ENCODE results near the gene HSD17B1. TPM values are rescaled to one million over a fixed set of nuclear protein-coding genes. Genes with fewer than 3 reads are reported as not detected.
A peak's percentile ranks its signal among the peaks of the same experiment; 100 is the strongest.
"Not testable (repeated sequence)": the region's sequence is repeated elsewhere in the genome, so short reads cannot be mapped to it uniquely, and the experiment has no call there.

HSD17B1 gene, protein sequence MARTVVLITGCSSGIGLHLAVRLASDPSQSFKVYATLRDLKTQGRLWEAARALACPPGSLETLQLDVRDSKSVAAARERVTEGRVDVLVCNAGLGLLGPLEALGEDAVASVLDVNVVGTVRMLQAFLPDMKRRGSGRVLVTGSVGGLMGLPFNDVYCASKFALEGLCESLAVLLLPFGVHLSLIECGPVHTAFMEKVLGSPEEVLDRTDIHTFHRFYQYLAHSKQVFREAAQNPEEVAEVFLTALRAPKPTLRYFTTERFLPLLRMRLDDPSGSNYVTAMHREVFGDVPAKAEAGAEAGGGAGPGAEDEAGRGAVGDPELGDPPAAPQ
- total RNA-seq (ENCODE audit: low replicate concordance): 2.2 and 2.7 TPM in 2 replicates
- long read RNA-seq: 0 reads

DNA sequence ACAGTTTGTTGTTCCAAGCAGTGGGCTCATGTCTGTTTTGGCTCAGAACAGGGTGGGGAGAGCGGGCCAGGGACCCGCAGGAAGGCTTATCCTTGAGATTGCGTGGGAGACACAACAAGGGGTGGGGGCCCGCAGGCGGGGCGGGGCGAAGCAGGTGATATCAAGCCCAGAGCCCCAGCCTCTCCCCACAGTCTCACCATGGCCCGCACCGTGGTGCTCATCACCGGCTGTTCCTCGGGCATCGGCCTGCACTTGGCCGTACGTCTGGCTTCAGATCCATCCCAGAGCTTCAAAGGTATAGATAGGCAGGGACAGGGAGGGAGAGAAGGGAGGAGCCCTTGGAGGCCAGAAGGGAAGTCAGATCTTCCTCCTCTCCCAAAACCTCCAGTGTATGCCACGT is at the start of gene HSD17B1:
TSS of gene HSD17B1 (plus strand) at position 188 of the 400 bp plus-strand sequence. CDS start at position 199, 11 bp downstream.
- not testable (repeated sequence) for H3K9me3 Mint-ChIP-seq; H3K36me3 Mint-ChIP-seq; DNase-seq (ENCODE audit: extremely low spot score, unreplicated experiment); H3K27ac Mint-ChIP-seq; H3K27me3 Mint-ChIP-seq
- Mint-ChIP-seq H3K4me3 (peak within 1 kb of the TSS; percentile 92), H3K4me1 (ENCODE audit: unreplicated experiment) (peaks cover 13% of the 10 kb centered on the region)

DNA sequence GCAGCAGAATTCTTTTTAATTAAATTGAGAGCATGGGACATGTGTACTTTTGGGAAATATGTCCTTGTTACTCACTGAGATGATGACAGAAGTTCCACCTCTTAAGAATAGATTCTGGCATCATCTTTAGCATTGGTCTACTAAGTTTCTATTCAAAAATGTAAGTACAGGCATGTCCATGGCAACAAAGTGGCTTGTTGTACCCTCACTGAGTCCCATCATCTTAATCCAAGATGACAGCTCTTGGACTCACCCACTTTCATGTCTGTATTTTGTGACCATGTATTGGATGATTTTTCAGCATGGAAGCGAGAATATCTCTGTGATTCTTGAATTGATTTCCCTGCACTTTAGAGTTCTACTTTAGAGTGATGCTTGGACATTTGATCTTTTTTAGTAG is 49.8 kb upstream of the HSD17B1 start:
- H3K4me1 Mint-ChIP-seq (ENCODE audit: unreplicated experiment): peaks cover 6% of the 10 kb centered on the region
- TF ChIP-seq, protein P1, sequence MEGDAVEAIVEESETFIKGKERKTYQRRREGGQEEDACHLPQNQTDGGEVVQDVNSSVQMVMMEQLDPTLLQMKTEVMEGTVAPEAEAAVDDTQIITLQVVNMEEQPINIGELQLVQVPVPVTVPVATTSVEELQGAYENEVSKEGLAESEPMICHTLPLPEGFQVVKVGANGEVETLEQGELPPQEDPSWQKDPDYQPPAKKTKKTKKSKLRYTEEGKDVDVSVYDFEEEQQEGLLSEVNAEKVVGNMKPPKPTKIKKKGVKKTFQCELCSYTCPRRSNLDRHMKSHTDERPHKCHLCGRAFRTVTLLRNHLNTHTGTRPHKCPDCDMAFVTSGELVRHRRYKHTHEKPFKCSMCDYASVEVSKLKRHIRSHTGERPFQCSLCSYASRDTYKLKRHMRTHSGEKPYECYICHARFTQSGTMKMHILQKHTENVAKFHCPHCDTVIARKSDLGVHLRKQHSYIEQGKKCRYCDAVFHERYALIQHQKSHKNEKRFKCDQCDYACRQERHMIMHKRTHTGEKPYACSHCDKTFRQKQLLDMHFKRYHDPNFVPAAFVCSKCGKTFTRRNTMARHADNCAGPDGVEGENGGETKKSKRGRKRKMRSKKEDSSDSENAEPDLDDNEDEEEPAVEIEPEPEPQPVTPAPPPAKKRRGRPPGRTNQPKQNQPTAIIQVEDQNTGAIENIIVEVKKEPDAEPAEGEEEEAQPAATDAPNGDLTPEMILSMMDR (conservative IDR thresholded peaks at IDR 0.05): no peak
- H3K36me3 Mint-ChIP-seq: peaks cover 23% of the 10 kb centered on the region
- H3K9me3 Mint-ChIP-seq: no peaks in the 10 kb centered on the region
- no peak overlapping the region for H3K4me3 Mint-ChIP-seq
- H3K27me3 Mint-ChIP-seq: no peaks in the 10 kb centered on the region
- no peak for DNase-seq (ENCODE audit: extremely low spot score, unreplicated experiment)
- H3K27ac Mint-ChIP-seq: no peak overlapping the region

DNA sequence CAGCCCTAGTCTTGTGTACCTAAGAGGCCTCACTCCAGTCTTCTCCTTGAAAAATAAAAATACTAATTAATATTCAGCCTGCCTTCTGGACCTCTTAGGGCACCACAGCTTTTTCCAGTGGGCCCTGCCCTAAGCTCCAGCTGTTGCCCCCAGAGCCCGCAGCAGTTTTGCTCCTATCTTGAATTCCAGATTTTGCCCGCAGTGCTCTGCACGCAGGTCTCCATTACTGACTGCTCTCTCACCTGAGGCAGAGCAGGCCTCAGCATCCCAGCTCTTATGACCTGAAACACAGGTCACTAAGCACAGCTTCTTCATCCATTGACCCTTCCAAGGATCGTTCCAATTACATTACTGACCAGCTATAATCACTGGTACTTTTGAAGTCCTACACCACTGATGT is 45.1 kb upstream of the HSD17B1 start:
- H3K4me3 Mint-ChIP-seq: no peak overlapping the region
- H3K4me1 Mint-ChIP-seq (ENCODE audit: unreplicated experiment): peaks cover 10% of the 10 kb centered on the region
- peaks cover 27% of the 10 kb centered on the region for H3K36me3 Mint-ChIP-seq
- no peaks in the 10 kb centered on the region for H3K27me3 Mint-ChIP-seq
- no peak for DNase-seq (ENCODE audit: extremely low spot score, unreplicated experiment)
- H3K9me3 Mint-ChIP-seq: no peaks in the 10 kb centered on the region
- H3K27ac Mint-ChIP-seq: no peak overlapping the region
- TF ChIP-seq, protein P1 (conservative IDR thresholded peaks at IDR 0.05): no peak

DNA sequence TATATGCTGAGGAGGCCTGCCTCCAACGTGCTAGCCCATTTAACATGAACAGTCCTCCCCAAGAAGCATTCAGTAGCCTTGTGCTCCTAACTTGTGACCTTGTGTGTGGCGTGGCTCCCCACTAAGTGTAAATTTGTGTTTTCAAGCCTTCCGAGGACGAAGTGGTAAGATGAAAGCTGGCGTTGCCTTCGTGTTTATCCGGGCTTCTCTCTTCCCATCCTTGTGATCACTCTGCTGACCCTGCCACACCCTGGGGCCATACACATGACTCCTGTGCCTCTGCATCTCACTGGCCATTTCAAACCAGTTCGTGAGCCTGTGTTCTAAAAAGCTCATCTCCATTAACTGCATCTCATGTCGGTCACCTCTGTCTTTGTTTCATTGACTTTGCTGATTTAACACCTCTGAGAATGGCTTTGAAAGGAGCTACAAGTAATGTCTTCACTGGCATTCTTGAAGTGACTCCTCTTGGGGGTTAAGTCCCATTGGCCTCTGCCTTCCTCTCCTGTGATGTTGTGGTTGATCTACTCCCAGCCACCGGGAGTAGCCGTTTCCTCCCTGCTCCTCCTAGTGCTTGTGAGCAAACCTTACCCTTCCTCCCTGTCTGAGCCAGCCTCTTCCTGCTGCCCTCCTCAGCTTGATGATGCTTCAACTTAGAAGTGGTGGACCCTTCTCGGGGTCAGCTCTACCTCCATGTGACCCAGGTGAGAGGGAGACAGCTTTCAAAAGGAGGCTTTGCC is 44.1 kb upstream of the HSD17B1 start:
- H3K9me3 Mint-ChIP-seq: no peaks in the 10 kb centered on the region
- H3K27ac Mint-ChIP-seq: no peak overlapping the region
- TF ChIP-seq, protein P1 (conservative IDR thresholded peaks at IDR 0.05): no peak
- no peak overlapping the region for H3K4me3 Mint-ChIP-seq
- DNase-seq (ENCODE audit: extremely low spot score, unreplicated experiment): no peak
- H3K4me1 Mint-ChIP-seq (ENCODE audit: unreplicated experiment): peaks cover 10% of the 10 kb centered on the region
- peaks cover 27% of the 10 kb centered on the region for H3K36me3 Mint-ChIP-seq
- no peaks in the 10 kb centered on the region for H3K27me3 Mint-ChIP-seq

DNA sequence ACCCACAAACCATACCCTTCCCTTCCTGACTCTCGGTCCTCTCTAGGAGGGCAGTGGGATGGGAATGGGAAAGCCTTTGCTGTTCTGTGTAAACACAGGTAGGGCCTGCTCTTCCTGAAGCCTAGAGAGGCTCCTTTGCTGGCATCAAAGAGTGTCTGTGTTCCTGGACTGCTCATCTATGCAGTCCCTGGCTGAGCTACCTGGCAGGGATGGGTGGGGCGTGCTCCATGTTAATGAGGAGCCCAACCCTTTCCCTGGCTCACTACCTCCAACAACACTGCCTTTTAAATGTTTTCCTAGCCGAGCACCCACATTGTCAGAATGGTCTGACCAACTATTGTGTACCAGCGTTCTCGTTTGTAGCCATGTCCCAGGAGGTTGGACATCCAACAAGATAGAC is 43.3 kb upstream of the HSD17B1 start:
- Mint-ChIP-seq H3K4me3 (no peak overlapping the region), H3K9me3 (no peaks in the 10 kb centered on the region), H3K4me1 (ENCODE audit: unreplicated experiment) (peaks cover 10% of the 10 kb centered on the region), H3K36me3 (peaks cover 19% of the 10 kb centered on the region), H3K27me3 (no peaks in the 10 kb centered on the region), H3K27ac (no peak overlapping the region)
- TF ChIP-seq, protein P1 (conservative IDR thresholded peaks at IDR 0.05): no peak
- DNase-seq (ENCODE audit: extremely low spot score, unreplicated experiment): no peak

DNA sequence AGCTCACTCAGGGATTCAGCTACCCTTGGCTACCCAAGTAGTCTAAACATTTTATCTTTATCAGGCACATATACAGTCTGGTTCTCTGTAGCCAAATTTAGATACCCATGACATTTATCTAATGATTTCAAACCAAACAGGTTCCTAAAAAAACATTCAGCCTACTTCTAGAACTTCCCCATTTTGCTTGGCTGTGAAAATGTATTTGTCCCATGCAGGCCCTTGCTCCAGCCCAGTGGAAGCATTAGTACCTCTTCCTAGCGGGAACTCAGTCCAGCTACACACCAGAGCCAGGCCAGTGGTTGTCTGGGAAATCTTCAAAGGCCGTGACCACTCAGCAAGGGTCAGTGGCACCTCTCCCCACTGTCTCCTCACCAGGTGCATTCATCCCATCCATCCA is 42.9 kb upstream of the HSD17B1 start:
- H3K4me3 Mint-ChIP-seq: no peak overlapping the region
- H3K9me3 Mint-ChIP-seq: no peaks in the 10 kb centered on the region
- H3K36me3 Mint-ChIP-seq: peaks cover 21% of the 10 kb centered on the region
- TF ChIP-seq, protein P1 (conservative IDR thresholded peaks at IDR 0.05): no peak
- no peak overlapping the region for H3K27ac Mint-ChIP-seq
- H3K27me3 Mint-ChIP-seq: no peaks in the 10 kb centered on the region
- peaks cover 10% of the 10 kb centered on the region for H3K4me1 Mint-ChIP-seq (ENCODE audit: unreplicated experiment)
- no peak for DNase-seq (ENCODE audit: extremely low spot score, unreplicated experiment)

Measured in type B pancreatic cell (in vitro differentiated cells).